ENCODE data around the gene GPAT2.
"Not testable (repeated sequence)": the region's sequence is repeated elsewhere in the genome, so short reads cannot be mapped to it uniquely, and the experiment has no call there.

- TF ChIP-seq CTCF, EZH2, EZH2phosphoT487 (IDR thresholded peaks at IDR 0.05): not testable (repeated sequence)
Measured at GRCh38 chr2:96016321-96016720, 18.4 kb downstream of the GPAT2 start.
